ENCODE results near the gene PRKCD. TPM values are rescaled to one million over a fixed set of nuclear protein-coding genes. Genes with fewer than 3 reads are reported as not detected.
A peak's percentile ranks its signal among the peaks of the same experiment; 100 is the strongest.

Gene PRKCD
- total and polyA plus RNA-seq, 2 donors (not counting 1 experiment from before 2014, with no cell fraction given): 46.7 to 68.8 TPM

DNA sequence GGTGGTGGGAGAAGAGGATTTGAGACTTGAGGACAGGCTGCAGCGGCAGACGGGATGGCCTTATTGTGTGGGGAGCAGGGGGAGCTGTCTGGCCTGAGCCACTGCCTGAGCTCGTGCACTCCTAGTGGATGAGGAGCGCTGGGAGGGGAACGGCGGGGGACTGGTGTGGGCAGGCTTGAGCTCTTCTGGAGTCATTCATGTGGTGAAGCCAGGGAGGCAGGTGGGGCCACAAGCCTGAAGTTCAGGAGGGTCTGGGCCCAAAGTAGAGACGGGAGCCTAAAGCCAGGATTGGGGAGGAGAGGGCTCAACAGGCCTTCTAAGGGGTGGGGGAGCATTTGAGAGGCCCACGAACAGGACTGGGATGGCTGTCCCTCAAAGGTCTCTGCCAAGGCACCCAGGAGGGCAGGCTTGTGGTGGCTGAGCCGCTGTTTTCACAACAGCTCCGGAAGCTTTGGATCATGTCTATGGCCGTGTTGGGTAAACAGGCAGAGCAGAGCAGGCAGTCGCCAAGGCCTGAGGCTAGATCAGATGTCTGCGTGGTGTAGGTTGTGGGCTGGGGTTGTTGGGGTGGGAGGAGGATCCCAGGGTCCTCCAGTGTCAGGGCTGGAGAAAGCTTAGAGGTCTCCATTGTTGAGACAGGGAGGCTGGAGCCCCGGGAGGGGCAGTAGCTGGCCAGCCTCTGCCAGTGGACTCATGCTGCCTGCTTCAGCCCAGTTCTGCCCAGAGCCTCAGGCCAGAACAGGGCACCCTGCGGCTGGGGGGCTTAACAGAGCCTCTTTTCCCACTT, 8.2 kb downstream of the PRKCD start:
- intact Hi-C loops (cut with micrococcal nuclease): loop anchor here (10.0 kb wide), 1 partner anchor 634 kb away; the partner anchor contains the start of genes NT5DC2 and UQCC5
- H3K27ac Mint-ChIP-seq: peak overlapping the region; percentile 39

More for the DNA sequence above, 8.2 kb downstream of the PRKCD start:
- H3K79me2 ChIP-seq (ENCODE audit: control insufficient read depth, insufficient read depth, low read length): peaks cover 100% of the 10 kb centered on the region
- ChIA-PET POLR2A (interaction anchor here (1.0 to 1.9 kb wide), 3 partner anchors 8 to 12 kb away, joined by 3 to 11 read pairs (median 3); partner anchors contain the start of gene PRKCD), CTCF (interaction anchor here (0.6 to 2.6 kb wide), 7 partner anchors 10 to 207 kb away, joined by 3 to 17 read pairs (median 4); partner anchors contain the start of gene PRKCD)
- no peak for DNase-seq
- peak overlapping the region; percentile 78 for H3K4me2 ChIP-seq (replicated peaks; ENCODE audit: low read depth, low read length, poor library complexity, severe bottlenecking)
- H3K4me1 Mint-ChIP-seq: peaks cover 95% of the 10 kb centered on the region
- no peaks in the 10 kb centered on the region for H3K9me3 Mint-ChIP-seq (ENCODE audit: insufficient read depth)
- H3K4me1 ChIP-seq (ENCODE audit: control insufficient read depth in 2 of 2, insufficient read depth in 2 of 2, low read length in 2 of 2): peaks cover 92 to 100% of the 10 kb centered on the region in 2 donors
- H3K4me3 Mint-ChIP-seq: peak overlapping the region; percentile 64
- no peaks in the 10 kb centered on the region for H3K27me3 Mint-ChIP-seq
- H4K20me1 ChIP-seq (ENCODE audit: control insufficient read depth, insufficient read depth, low read length, poor library complexity, severe bottlenecking): peaks cover 100% of the 10 kb centered on the region
- no peak for ATAC-seq (ENCODE audit: low read depth)
- peaks cover 0 to 45% of the 10 kb centered on the region in 2 experiments for H3K36me3 ChIP-seq (replicated peaks in 1 of 2; ENCODE audit: control extremely low read depth in 1 of 2, control insufficient read depth in 1 of 2, extremely low read depth in 1 of 2, insufficient read depth in 2 of 2, low read length in 1 of 2)
- H3K9me3 ChIP-seq (ENCODE audit: control extremely low read depth in 1 of 3, control insufficient read depth in 2 of 3, insufficient read depth in 1 of 3, low read length in 2 of 3): no peaks in the 10 kb centered on the region
- H2AFZ ChIP-seq (ENCODE audit: insufficient read depth, low read depth, low read length, poor library complexity, severe bottlenecking): no peak overlapping the region
- 79% methylated on average over 15 of the region's 15 CpGs for WGBS (ENCODE audit: insufficient coverage)
- H3K4me3 ChIP-seq (ENCODE audit: control extremely low read depth in 1 of 5, extremely low read depth in 1 of 5, insufficient read depth in 1 of 5, low read depth in 2 of 5, low read length in 4 of 5): no peak overlapping the region
- H3K27ac ChIP-seq (ENCODE audit: low read length in 2 of 2): peak overlapping the region in 1 of 2 donors; percentile 7
- no peak for TF ChIP-seq CTCF (IDR thresholded peaks at IDR 0.05)
- no peak for TF ChIP-seq EZH2 (IDR thresholded peaks at IDR 0.05; ENCODE audit: borderline replicate concordance, insufficient read depth, low read depth, low read length, poor library complexity, severe bottlenecking)
- H3K27me3 ChIP-seq (replicated peaks in 1 of 4; ENCODE audit: control extremely low read depth in 1 of 4, control insufficient read depth in 3 of 4, insufficient read depth in 4 of 4, low read length in 3 of 4): no peaks in the 10 kb centered on the region
- peak overlapping the region; percentile 11 for H3K9ac ChIP-seq (ENCODE audit: low read length)
